Measurements from ENCODE around the gene PLA2G4E. TPM values are rescaled to one million over a fixed set of nuclear protein-coding genes. Genes with fewer than 3 reads are reported as not detected.

PLA2G4E gene
- total and polyA plus RNA-seq, 2 of the 13 experiments (the other 11 are each of a cell fraction or from before 2014, with no cell fraction given), result not detected

DNA sequence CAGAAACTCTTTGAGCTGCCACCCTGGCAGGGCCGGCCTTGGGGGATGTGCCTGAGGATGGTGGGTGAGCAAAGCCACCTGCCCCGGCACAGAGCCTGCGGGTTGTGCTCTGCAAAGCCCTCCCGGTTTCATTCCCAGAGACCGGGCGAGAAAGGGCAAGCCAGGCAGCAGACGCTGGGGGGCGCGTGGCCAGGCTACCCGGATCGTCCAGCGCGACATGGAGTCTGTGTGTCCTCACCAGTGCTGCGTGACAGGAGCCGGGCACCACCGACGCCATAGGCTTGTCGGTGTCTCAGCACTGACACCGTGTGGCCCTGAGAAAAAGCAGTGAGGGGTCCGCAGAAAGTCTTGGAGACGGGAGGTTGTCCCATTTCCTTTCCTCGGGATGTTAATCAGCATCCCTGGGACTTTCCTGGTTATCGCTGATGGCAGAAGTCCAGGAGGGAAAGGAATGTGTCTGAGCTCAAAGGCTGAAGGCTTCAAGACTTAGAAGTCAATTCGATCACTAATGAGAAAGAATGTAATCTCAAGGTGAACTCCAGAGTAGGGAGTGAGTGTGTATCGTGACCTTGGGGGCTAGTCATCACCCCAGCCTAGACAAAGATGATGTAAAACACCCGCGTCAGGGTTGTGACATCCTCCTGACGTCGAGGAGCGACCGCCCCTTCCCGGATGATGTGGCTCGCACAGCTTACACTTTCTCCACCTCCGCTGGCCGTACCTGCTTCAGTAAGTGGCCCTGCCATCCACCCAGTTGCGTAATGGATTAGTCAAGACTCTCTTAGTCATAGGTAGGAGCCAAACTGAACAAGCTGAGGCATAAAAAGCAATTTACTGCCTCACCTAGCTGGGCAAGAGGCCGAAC lies 36.3 kb upstream of the PLA2G4E start (continued):
- TF ChIP-seq, protein P1, sequence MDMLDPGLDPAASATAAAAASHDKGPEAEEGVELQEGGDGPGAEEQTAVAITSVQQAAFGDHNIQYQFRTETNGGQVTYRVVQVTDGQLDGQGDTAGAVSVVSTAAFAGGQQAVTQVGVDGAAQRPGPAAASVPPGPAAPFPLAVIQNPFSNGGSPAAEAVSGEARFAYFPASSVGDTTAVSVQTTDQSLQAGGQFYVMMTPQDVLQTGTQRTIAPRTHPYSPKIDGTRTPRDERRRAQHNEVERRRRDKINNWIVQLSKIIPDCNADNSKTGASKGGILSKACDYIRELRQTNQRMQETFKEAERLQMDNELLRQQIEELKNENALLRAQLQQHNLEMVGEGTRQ (IDR thresholded peaks at IDR 0.05; ENCODE audit: low read depth, low read length), result no peak
- TF ChIP-seq, protein P1 (CRISPR knock-in tag; IDR thresholded peaks at IDR 0.05; ENCODE audit: borderline replicate concordance), result no peak
- TF ChIP-seq RFXAP (CRISPR knock-in tag; IDR thresholded peaks at IDR 0.05; ENCODE audit: borderline replicate concordance), result no peak
- no peak for TF ChIP-seq FOXK2 (IDR thresholded peaks at IDR 0.05)
- no peak for TF ChIP-seq ZNF20 (CRISPR knock-in tag; IDR thresholded peaks at IDR 0.05)
- TF ChIP-seq SIX4 (CRISPR knock-in tag; IDR thresholded peaks at IDR 0.05), result 0 out of 2 replicates have a peak, but pooled peaks have one; percentile 36
- TF ChIP-seq NCOR1 (IDR thresholded peaks at IDR 0.05; ENCODE audit: borderline replicate concordance, low read length), result no peak
- TF ChIP-seq GPN1 (CRISPR knock-in tag; IDR thresholded peaks at IDR 0.05; ENCODE audit: borderline replicate concordance), result no peak
- peak; percentile 36; the same call in 1 of the 2 replicates for TF ChIP-seq ZGPAT (CRISPR knock-in tag; IDR thresholded peaks at IDR 0.05)
- TF ChIP-seq, protein P2, sequence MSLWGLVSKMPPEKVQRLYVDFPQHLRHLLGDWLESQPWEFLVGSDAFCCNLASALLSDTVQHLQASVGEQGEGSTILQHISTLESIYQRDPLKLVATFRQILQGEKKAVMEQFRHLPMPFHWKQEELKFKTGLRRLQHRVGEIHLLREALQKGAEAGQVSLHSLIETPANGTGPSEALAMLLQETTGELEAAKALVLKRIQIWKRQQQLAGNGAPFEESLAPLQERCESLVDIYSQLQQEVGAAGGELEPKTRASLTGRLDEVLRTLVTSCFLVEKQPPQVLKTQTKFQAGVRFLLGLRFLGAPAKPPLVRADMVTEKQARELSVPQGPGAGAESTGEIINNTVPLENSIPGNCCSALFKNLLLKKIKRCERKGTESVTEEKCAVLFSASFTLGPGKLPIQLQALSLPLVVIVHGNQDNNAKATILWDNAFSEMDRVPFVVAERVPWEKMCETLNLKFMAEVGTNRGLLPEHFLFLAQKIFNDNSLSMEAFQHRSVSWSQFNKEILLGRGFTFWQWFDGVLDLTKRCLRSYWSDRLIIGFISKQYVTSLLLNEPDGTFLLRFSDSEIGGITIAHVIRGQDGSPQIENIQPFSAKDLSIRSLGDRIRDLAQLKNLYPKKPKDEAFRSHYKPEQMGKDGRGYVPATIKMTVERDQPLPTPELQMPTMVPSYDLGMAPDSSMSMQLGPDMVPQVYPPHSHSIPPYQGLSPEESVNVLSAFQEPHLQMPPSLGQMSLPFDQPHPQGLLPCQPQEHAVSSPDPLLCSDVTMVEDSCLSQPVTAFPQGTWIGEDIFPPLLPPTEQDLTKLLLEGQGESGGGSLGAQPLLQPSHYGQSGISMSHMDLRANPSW (CRISPR knock-in tag; IDR thresholded peaks at IDR 0.05; ENCODE audit: borderline replicate concordance), result no peak
- TF ChIP-seq ETV6 (CRISPR knock-in tag; conservative IDR thresholded peaks at IDR 0.05), result no peak
- TF ChIP-seq ZNF589 (CRISPR knock-in tag; conservative IDR thresholded peaks at IDR 0.05), result no peak
- no peak for TF ChIP-seq ZBTB46 (CRISPR knock-in tag; IDR thresholded peaks at IDR 0.05; ENCODE audit: borderline replicate concordance)
- TF ChIP-seq ZNF501 (CRISPR knock-in tag; IDR thresholded peaks at IDR 0.05), result no peak
- TF ChIP-seq CHCHD3 (CRISPR knock-in tag; IDR thresholded peaks at IDR 0.05), result no peak
- no peak for TF ChIP-seq BHLHE40 (IDR thresholded peaks at IDR 0.05; ENCODE audit: low read length)
- no peak for TF ChIP-seq NCOA1 (CRISPR knock-in tag; IDR thresholded peaks at IDR 0.05)
- TF ChIP-seq ZNF674 (CRISPR knock-in tag; IDR thresholded peaks at IDR 0.05; ENCODE audit: low read depth), result no peak
- TF ChIP-seq, protein P3, sequence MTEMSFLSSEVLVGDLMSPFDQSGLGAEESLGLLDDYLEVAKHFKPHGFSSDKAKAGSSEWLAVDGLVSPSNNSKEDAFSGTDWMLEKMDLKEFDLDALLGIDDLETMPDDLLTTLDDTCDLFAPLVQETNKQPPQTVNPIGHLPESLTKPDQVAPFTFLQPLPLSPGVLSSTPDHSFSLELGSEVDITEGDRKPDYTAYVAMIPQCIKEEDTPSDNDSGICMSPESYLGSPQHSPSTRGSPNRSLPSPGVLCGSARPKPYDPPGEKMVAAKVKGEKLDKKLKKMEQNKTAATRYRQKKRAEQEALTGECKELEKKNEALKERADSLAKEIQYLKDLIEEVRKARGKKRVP (CRISPR knock-in tag; IDR thresholded peaks at IDR 0.05), result peak in 1 of 2 experiments; percentile 6; a peak in 1 of 4 replicates
- TF ChIP-seq, protein P4, sequence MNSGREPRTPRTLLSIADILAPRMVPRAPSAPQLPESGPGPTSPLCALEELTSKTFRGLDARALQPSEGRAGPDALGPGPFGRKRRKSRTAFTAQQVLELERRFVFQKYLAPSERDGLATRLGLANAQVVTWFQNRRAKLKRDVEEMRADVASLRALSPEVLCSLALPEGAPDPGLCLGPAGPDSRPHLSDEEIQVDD (CRISPR knock-in tag; IDR thresholded peaks at IDR 0.05; ENCODE audit: borderline replicate concordance), result no peak

Measured in HepG2 (cell line).